OCI-LY3 (cell line): ENCODE results near the gene NHS.

Experiments used
- EZH2phosphoT487 ChIP-seq: fragments of 200-600 bp; shearing (Covaris generic); IDR thresholded peaks from 2 replicates; pipeline ENCODE4 v1.6.1; 2018; ENCODE audit warnings: antibody characterized with exemption, mixed run types, low read depth
- TF ChIP-seq, protein P1 (sequence below): fragments of 200-600, 300-600 bp; sonication (generic); IDR thresholded peaks from 2 replicates; pipeline ENCODE4 v1.5.1; 2014; ENCODE audit warnings: antibody characterized with exemption, low read length, low read depth

GRCh38 chrX:17448188-17448587 is 73.2 kb downstream of the NHS start:
- TF ChIP-seq, protein P1, sequence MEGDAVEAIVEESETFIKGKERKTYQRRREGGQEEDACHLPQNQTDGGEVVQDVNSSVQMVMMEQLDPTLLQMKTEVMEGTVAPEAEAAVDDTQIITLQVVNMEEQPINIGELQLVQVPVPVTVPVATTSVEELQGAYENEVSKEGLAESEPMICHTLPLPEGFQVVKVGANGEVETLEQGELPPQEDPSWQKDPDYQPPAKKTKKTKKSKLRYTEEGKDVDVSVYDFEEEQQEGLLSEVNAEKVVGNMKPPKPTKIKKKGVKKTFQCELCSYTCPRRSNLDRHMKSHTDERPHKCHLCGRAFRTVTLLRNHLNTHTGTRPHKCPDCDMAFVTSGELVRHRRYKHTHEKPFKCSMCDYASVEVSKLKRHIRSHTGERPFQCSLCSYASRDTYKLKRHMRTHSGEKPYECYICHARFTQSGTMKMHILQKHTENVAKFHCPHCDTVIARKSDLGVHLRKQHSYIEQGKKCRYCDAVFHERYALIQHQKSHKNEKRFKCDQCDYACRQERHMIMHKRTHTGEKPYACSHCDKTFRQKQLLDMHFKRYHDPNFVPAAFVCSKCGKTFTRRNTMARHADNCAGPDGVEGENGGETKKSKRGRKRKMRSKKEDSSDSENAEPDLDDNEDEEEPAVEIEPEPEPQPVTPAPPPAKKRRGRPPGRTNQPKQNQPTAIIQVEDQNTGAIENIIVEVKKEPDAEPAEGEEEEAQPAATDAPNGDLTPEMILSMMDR: no peak
- TF ChIP-seq EZH2phosphoT487: no peak
